RWPE1 (cell line): Measurements from ENCODE around the gene LDAH.

Source experiments
- CTCF ChIA-PET: fragments of 350-600 bp; sonication (Branson Sonifier 250); formaldehyde crosslinking; extraction: SDS; loops from one replicate; lab custom pipeline; 2021; lab: Yijun Ruan, JAX
- POLR2A ChIA-PET: fragments of 400-600 bp; formaldehyde crosslinking; extraction: SDS; loops from one replicate; lab custom pipeline; 2020; ENCODE audit warnings: antibody characterized with exemption; ENCODE audit not compliant: low non-redundant PET; lab: Yijun Ruan, JAX
- DNase-seq: peaks from one replicate; pipeline ENCODE4 v3.0.0; 2012; ENCODE audit warnings: low spot score
- H3K27ac ChIP-seq: fragments of 450-650 bp; 2 replicates; pipeline ENCODE4 v1.5.1; 2017
- TF ChIP-seq, protein P1 (sequence below): fragments of 450-650 bp; conservative IDR thresholded peaks from 2 replicates; pipeline ENCODE4 v1.5.1; 2017; ENCODE audit warnings: low read depth, mild to moderate bottlenecking

The LDAH gene

GRCh38 chr2:20669562-20670314 lies 153.2 kb downstream of the LDAH start:
- TF ChIP-seq, protein P1, sequence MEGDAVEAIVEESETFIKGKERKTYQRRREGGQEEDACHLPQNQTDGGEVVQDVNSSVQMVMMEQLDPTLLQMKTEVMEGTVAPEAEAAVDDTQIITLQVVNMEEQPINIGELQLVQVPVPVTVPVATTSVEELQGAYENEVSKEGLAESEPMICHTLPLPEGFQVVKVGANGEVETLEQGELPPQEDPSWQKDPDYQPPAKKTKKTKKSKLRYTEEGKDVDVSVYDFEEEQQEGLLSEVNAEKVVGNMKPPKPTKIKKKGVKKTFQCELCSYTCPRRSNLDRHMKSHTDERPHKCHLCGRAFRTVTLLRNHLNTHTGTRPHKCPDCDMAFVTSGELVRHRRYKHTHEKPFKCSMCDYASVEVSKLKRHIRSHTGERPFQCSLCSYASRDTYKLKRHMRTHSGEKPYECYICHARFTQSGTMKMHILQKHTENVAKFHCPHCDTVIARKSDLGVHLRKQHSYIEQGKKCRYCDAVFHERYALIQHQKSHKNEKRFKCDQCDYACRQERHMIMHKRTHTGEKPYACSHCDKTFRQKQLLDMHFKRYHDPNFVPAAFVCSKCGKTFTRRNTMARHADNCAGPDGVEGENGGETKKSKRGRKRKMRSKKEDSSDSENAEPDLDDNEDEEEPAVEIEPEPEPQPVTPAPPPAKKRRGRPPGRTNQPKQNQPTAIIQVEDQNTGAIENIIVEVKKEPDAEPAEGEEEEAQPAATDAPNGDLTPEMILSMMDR: no peak
- ChIA-PET POLR2A (no interaction called here), CTCF (interaction anchor here (0.6 kb wide), 1 partner anchor 373 kb away, joined by 4 read pairs; no protein-coding TSS in a partner anchor)
- no peak overlapping the region for H3K27ac ChIP-seq
- no peak for DNase-seq

GRCh38 chr2:20668871-20669475 lies 153.9 kb downstream of the LDAH start:
- DNase-seq: no peak
- no peak overlapping the region for H3K27ac ChIP-seq
- TF ChIP-seq, protein P1: no peak
- CTCF ChIA-PET: no interaction called here
- POLR2A ChIA-PET: no interaction called here

DNA sequence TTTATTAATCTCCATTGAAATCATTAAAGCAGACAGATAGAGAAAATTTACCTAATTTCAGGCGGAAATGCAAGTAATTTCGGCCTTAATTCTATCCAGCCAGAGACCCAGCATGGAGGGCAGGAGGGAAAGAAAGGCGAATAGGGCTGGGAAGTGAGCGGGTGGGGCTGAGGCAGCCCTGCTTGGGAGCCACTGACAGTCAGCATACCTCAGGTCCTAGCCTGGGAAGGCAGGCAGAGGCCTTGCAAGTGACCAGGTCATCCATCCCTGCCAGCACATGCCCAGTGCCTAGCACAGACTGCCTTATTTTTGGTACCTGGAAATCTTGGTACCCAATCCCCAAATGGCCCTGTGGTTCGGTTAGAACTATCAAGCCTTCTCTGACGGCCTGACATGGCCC lies 154.4 kb downstream of the LDAH start:
- DNase-seq: no peak
- ChIA-PET CTCF (no interaction called here), POLR2A (no interaction called here)
- TF ChIP-seq, protein P1: no peak
- no peak overlapping the region for H3K27ac ChIP-seq

GRCh38 chr2:20667531-20668401 lies 155.1 kb downstream of the LDAH start:
- no peak overlapping the region for H3K27ac ChIP-seq
- DNase-seq: no peak
- ChIA-PET CTCF (interaction anchor here (0.6 kb wide), 4 partner anchors 10 to 469 kb away, joined by 3 read pairs; no protein-coding TSS in a partner anchor), POLR2A (no interaction called here)
- TF ChIP-seq, protein P1: no peak

DNA sequence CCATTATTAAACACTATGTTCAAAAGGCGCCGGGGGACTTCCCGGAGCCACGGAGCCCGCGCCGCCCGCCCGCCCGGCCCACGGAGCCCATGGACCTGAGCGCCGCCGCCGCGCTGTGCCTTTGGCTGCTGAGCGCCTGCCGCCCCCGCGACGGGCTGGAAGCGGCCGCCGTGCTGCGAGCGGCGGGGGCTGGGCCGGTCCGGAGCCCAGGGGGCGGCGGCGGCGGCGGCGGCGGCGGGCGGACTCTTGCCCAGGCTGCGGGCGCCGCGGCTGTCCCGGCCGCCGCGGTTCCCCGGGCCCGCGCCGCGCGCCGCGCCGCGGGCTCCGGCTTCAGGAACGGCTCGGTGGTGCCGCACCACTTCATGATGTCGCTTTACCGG lies 155.8 kb downstream of the LDAH start:
- CTCF ChIA-PET: interaction anchor here (0.6 kb wide), 1 partner anchor 334 kb away, joined by 3 read pairs; no protein-coding TSS in a partner anchor
- TF ChIP-seq, protein P1: no peak
- H3K27ac ChIP-seq: no peak overlapping the region
- DNase-seq: no peak
- POLR2A ChIA-PET: no interaction called here
